GM19239 (cell line): ENCODE results near the gene GLUL.

ENCODE experiments used
- DNase-seq: peaks from one replicate; pipeline ENCODE4 v3.0.0; 2011; ENCODE audit warnings: low spot score; ENCODE audit not compliant: insufficient read length
- FAIRE-seq: peaks from 2 replicates; lab custom pipeline; 2011; peaks lifted over from hg19 to GRCh38; lab: Jason Lieb, UNC

Gene GLUL

DNA sequence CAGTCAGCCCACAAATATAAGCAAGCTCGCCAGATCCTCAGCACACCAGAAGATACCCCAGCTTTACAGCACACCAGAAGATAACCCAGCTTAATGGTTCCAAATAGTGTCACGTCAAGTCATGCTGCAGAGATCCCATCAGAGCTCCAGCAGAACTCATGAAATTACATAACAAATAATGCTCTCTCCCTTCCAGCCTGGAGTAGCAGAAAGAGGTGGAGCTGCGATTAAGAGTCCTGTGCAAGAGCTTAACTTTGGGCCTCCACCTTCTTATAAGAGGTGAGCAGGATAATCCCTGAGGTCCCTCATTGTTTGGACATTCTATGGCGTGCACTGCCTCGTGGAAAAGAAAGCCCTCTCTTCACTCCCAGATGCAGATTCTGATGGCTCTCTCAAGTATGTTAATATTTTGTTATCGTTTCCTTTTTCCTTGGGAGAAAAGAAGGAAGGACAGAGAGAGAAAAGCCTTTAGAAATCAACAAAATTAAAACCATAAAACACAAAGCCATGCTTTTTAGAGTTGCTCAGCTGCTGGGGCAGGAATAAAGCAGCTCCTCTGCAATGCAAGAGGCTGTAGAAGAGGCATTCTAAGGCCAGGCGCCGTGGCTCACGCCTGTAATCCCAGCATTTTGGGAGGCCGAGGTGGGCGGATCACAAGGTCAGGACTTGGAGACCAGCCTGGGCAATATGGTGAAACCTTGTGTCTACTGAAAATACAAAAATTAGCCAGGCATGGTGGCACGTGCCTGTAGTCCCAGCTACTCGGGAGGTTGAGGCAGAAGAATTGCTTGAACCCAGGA, 59.1 kb downstream of the GLUL start:
- FAIRE-seq: no peak

More for the DNA sequence above, 59.1 kb downstream of the GLUL start:
- no peak for DNase-seq
